K562 (cell line): ENCODE measurements around the gene KCNK7. TPM values are rescaled to one million over a fixed set of nuclear protein-coding genes. Genes with fewer than 3 reads are reported as not detected.
A peak's percentile ranks its signal among the peaks of the same experiment; 100 is the strongest.

ENCODE experiments used
- ADNP ChIP-seq: fragments of 200-800 bp; sonication (Bioruptor generic); IDR thresholded peaks from 2 replicates; pipeline ENCODE4 v1.6.1; 2016; ENCODE audit warnings: missing genetic modification characterization, missing compliant biosample characterization
- CEBPG ChIP-seq, 3 experiments: fragments of 200-800 bp in 1 of 3; sonication (Bioruptor generic) in 1 of 3; sonication (generic) in 1 of 3; formaldehyde crosslinking in 1 of 3; IDR thresholded peaks in 2 of 3; conservative IDR thresholded peaks in 1 of 3; 2 replicates each; pipeline versions ENCODE4 v1.6.1 to v1.8.0; 2016 to 2022; ENCODE audit warnings: missing compliant biosample characterization in 2 of 3, missing genetic modification characterization in 2 of 3, mild to moderate bottlenecking in 1 of 3, missing genetic modification reagents in 1 of 3
- EGR1 ChIP-seq: fragments of 450-650 bp; conservative IDR thresholded peaks from 2 replicates; pipeline ENCODE4 v1.6.1; 2017; ENCODE audit warnings: mild to moderate bottlenecking
- ELF4 ChIP-seq: fragments of 450-650 bp; formaldehyde crosslinking; IDR thresholded peaks from 2 replicates; pipeline ENCODE4 v1.4.0; 2022; ENCODE audit warnings: missing genetic modification characterization
- ETV1 ChIP-seq: fragments of 450-650 bp; conservative IDR thresholded peaks from 2 replicates; pipeline ENCODE4 v1.6.1; 2016; ENCODE audit warnings: missing genetic modification characterization, control low read depth, low read depth, missing compliant biosample characterization
- FIP1L1 ChIP-seq: fragments of 200-400 bp; formaldehyde crosslinking; IDR thresholded peaks from 2 replicates; pipeline ENCODE4 v1.6.1; 2018; ENCODE audit warnings: mild to moderate bottlenecking, low read depth, low read length; ENCODE audit not compliant: poor library complexity, severe bottlenecking
- PHF20 ChIP-seq: fragments of 450-650 bp; IDR thresholded peaks from 2 replicates; pipeline ENCODE4 v1.6.1; 2018; ENCODE audit not compliant: partially characterized antibody
- POLR2AphosphoS2 ChIP-seq: IDR thresholded peaks from 2 replicates; pipeline ENCODE4 v1.6.1; 2012; ENCODE audit warnings: low read length, improper control_type of control experiment
- RBFOX2 ChIP-seq: fragments of 200-400 bp; formaldehyde crosslinking; IDR thresholded peaks from 2 replicates; pipeline ENCODE4 v1.6.1; 2017; ENCODE audit warnings: low read depth, mild to moderate bottlenecking, low read length, moderate library complexity
- RNF2 ChIP-seq: sonication (generic); IDR thresholded peaks from 2 replicates; pipeline ENCODE4 v1.6.1; 2016
- VEZF1 ChIP-seq: fragments of 200-800 bp; sonication (Bioruptor generic); IDR thresholded peaks from 2 replicates; pipeline ENCODE4 v1.6.1; 2017; ENCODE audit warnings: missing genetic modification characterization, missing compliant biosample characterization
- ZBTB40 ChIP-seq, 2 experiments: fragments of 450-650 bp in 1 of 2; sonication (generic) in 1 of 2; formaldehyde crosslinking in 1 of 2; IDR thresholded peaks; 2 replicates each; pipeline versions ENCODE4 v1.7.1 to v1.9.0; 2016 to 2022; ENCODE audit warnings: inconsistent platforms in 1 of 2, mild to moderate bottlenecking in 1 of 2, missing genetic modification reagents in 1 of 2
- ZBTB7A ChIP-seq: IDR thresholded peaks from 2 replicates; pipeline ENCODE4 v1.6.1; 2011; ENCODE audit warnings: low read depth, mild to moderate bottlenecking, low read length, moderate library complexity, borderline replicate concordance; ENCODE audit not compliant: control insufficient read depth
- ZNF134 ChIP-seq: fragments of 250-450 bp; sonication (Bioruptor Pico); conservative IDR thresholded peaks from 2 replicates; pipeline ENCODE4 v1.4.0; 2020
- ZNF398 ChIP-seq: fragments of 250-450 bp; sonication (Bioruptor Pico); IDR thresholded peaks from 2 replicates; pipeline ENCODE4 v1.8.0; 2021; ENCODE audit warnings: moderate library complexity, mild to moderate bottlenecking, inconsistent platforms
- polyA plus RNA-seq, 8 experiments: library from polyadenylated mRNA; depleted of rRNA in 4 of 8; stranded (reverse) in 5 of 8; unstranded in 3 of 8; fragments of >200 nt; fragmentation: Nextera tagmentation in 2 of 8; fragmentation: Illumina TruSeq in 1 of 8; extraction: Ambion mirVana in 2 of 8; extraction: Trizol in 1 of 8; gene quantifications; 2 replicates each; pipeline versions ENCODE4 v1.2.1 to v1.2.3, GENCODE V29; 2011 to 2014; ENCODE audit warnings: inconsistent platforms in 1 of 8, missing spikeins in 1 of 8
- total RNA-seq, 7 experiments: library from RNA; depleted of rRNA in 6 of 7; stranded (reverse); fragments of >200 nt in 6 of 7; fragmentation: Illumina TruSeq in 2 of 7; extraction: Trizol in 2 of 7; gene quantifications; 2 replicates each; pipeline versions ENCODE4 v1.2.1 to v1.2.3, GENCODE V29; 2011 to 2021; ENCODE audit warnings: low replicate concordance in 1 of 7

The KCNK7 gene
- total and polyA plus RNA-seq, 9 of the 15 experiments (the other 6 are each of a cell fraction or from before 2014, with no cell fraction given) = 0.07 to 0.40 TPM; not detected in 7

- peak; percentile 54; the same call in 1 of the 2 replicates for TF ChIP-seq ZBTB40 (IDR thresholded peaks at IDR 0.05)
- TF ChIP-seq ZBTB40 (CRISPR knock-in tag; IDR thresholded peaks at IDR 0.05) = no peak
- TF ChIP-seq ZBTB7A = peak; percentile 45
- peak; percentile 80 for TF ChIP-seq EGR1
- no peak for TF ChIP-seq ZNF134
- no peak for TF ChIP-seq RNF2
- no peak for TF ChIP-seq FIP1L1
- 0 out of 2 replicates have a peak, but pooled peaks have one; percentile 34 for TF ChIP-seq ETV1 (tag)
- TF ChIP-seq ADNP (tag) = no peak
- no peak for TF ChIP-seq ZNF398 (CRISPR knock-in tag)
- no peak; the same call in 1 of the 2 replicates for TF ChIP-seq CEBPG (CRISPR knock-in tag; IDR thresholded peaks at IDR 0.05)
- TF ChIP-seq CEBPG (tag; conservative IDR thresholded peaks at IDR 0.05 in 1 of 2, IDR thresholded peaks at IDR 0.05 in 1 of 2) = no peak
- peak; percentile 53 for TF ChIP-seq RBFOX2
- TF ChIP-seq ELF4 (CRISPR knock-in tag) = no peak
- no peak for TF ChIP-seq PHF20
- peak; percentile 64 for TF ChIP-seq VEZF1 (CRISPR knock-in tag)
- no peak for TF ChIP-seq POLR2AphosphoS2
These were observed 19.3 kb downstream of the KCNK7 start (continued) for GRCh38 chr11:65576232-65576866.
